A673 (cell line): Measurements from ENCODE around the gene MARK1. TPM values are rescaled to one million over a fixed set of nuclear protein-coding genes. Genes with fewer than 3 reads are reported as not detected.
A peak's percentile ranks its signal among the peaks of the same experiment; 100 is the strongest.
"Not testable (repeated sequence)": the region's sequence is repeated elsewhere in the genome, so short reads cannot be mapped to it uniquely, and the experiment has no call there.

ENCODE experiments used
- BruUV-seq: library from RNA; stranded (reverse); fragments of 400-500 nt; replicated peaks from 2 replicates; lab custom pipeline; 2021; lab: Mats Ljungman, UMichigan
- CTCF ChIA-PET: fragments of 300-600 bp; sonication (Branson Sonifier 250); formaldehyde crosslinking; loops from one replicate; lab custom pipeline; 2022; ENCODE audit warnings: antibody characterized with exemption; lab: Charles Lee
- POLR2A ChIA-PET: fragments of 300-600 bp; sonication (Branson Sonifier 250); formaldehyde crosslinking; loops from one replicate; lab custom pipeline; 2022; ENCODE audit warnings: antibody characterized with exemption; ENCODE audit not compliant: low non-redundant PET; lab: Charles Lee
- DNase-seq: peaks from one replicate; pipeline ENCODE4 v3.0.0-alpha.2; 2015; ENCODE audit warnings: low spot score
- H3K27ac ChIP-seq: fragments of 200-600 bp; sonication (generic); 2 replicates; pipeline ENCODE4 v1.5.1; 2016; ENCODE audit warnings: mixed run types, low read depth, mild to moderate bottlenecking, mixed read lengths, antibody characterized with exemption, low read length; ENCODE audit not compliant: poor library complexity, severe bottlenecking
- H3K27me3 ChIP-seq: fragments of 200-600 bp; sonication (generic); replicated peaks from 2 replicates; pipeline ENCODE4 v1.6.1; 2017; ENCODE audit warnings: mixed run types, low read depth, mild to moderate bottlenecking, mixed read lengths, antibody characterized with exemption, low read length; ENCODE audit not compliant: insufficient read depth, poor library complexity
- H3K36me3 ChIP-seq: fragments of 200-600 bp; sonication (generic); 2 replicates; pipeline ENCODE4 v1.6.1; 2016; ENCODE audit warnings: mixed run types, mild to moderate bottlenecking, mixed read lengths, antibody characterized with exemption, low read length; ENCODE audit not compliant: insufficient read depth, poor library complexity, severe bottlenecking
- H3K4me1 ChIP-seq: fragments of 200-600 bp; sonication (generic); 2 replicates; pipeline ENCODE4 v1.6.1; 2017; ENCODE audit warnings: mixed run types, mild to moderate bottlenecking, mixed read lengths, antibody characterized with exemption, low read length; ENCODE audit not compliant: insufficient read depth, poor library complexity, severe bottlenecking
- H3K4me3 ChIP-seq: fragments of 200-600 bp; sonication (generic); 2 replicates; pipeline ENCODE4 v1.5.1; 2016; ENCODE audit warnings: low read depth, mixed run types, mild to moderate bottlenecking, mixed read lengths, low read length; ENCODE audit not compliant: poor library complexity, severe bottlenecking
- H3K9me3 ChIP-seq: fragments of 200-600 bp; sonication (generic); 2 replicates; pipeline ENCODE4 v1.6.1; 2016; ENCODE audit warnings: mixed run types, low read depth, mild to moderate bottlenecking, mixed read lengths, antibody characterized with exemption, low read length; ENCODE audit not compliant: poor library complexity, severe bottlenecking
- CTCF ChIP-seq: fragments of 300-800, 200-600 bp; sonication (generic); conservative IDR thresholded peaks from 2 replicates; pipeline ENCODE4 v1.5.1; 2017; ENCODE audit warnings: low read depth, mild to moderate bottlenecking, antibody characterized with exemption, low read length, moderate library complexity, mixed read lengths
- EZH2 ChIP-seq: fragments of 200-600 bp; sonication (generic); IDR thresholded peaks from 2 replicates; pipeline ENCODE4 v1.6.1; 2017; ENCODE audit warnings: borderline replicate concordance, low read depth, mild to moderate bottlenecking, mixed read lengths, antibody characterized with exemption, low read length; ENCODE audit not compliant: poor library complexity, severe bottlenecking
- intact Hi-C: fragments of 100-400 bp; cut with micrococcal nuclease; formaldehyde crosslinking; loops from one replicate; pipeline ENCODE4 v1.10.0; 2022; ENCODE audit not compliant: unreplicated experiment
- total RNA-seq: library from RNA; stranded (reverse); gene quantifications from 2 replicates; pipeline ENCODE4 v1.2.3, GENCODE V29; 2021

Gene MARK1
- total RNA-seq, 1 experiment from 2014 or later = 5.1 TPM

- BruUV-seq = no TSS peak
Observed at GRCh38 chr1:220682901-220683576, 155.1 kb downstream of the MARK1 start.

DNA sequence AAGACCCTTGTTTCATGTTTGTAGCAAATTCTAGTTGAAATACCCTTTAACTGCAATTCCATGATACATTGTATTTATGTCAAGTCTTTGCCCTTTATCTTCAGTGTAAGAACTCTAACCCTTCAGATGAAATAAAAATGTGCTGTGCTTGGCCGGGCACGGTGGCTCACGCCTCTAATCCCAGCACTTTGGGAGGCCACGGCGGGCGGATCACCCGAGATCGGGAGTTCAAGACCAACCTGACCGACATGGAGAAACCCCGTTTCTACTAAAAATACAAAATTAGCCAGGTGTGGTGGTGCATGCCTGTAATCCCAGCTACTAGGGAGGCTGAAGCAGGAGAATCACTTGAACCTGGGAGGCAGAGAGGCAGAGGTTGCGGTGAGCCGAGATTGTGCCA is 155.8 kb downstream of the MARK1 start:
- POLR2A ChIA-PET, H3K4me3 ChIP-seq, BruUV-seq, H3K27ac ChIP-seq, H3K9me3 ChIP-seq, DNase-seq, H3K27me3 ChIP-seq, H3K4me1 ChIP-seq, CTCF ChIA-PET, H3K36me3 ChIP-seq, intact Hi-C loops: not testable (repeated sequence)

More at GRCh38 chr1:220682901-220683576, 155.1 kb downstream of the MARK1 start:
- ChIA-PET POLR2A (no interaction called here), CTCF (no interaction called here)
- Histone ChIP-seq H3K27me3 (no peaks in the 10 kb centered on the region), H3K27ac (no peak overlapping the region), H3K9me3 (no peaks in the 10 kb centered on the region), H3K4me1 (no peaks in the 10 kb centered on the region), H3K36me3 (no peaks in the 10 kb centered on the region), H3K4me3 (no peak overlapping the region)
- DNase-seq = no peak
- intact Hi-C loops = no loop called here
- no peak for TF ChIP-seq CTCF
- no peak for TF ChIP-seq EZH2

DNA sequence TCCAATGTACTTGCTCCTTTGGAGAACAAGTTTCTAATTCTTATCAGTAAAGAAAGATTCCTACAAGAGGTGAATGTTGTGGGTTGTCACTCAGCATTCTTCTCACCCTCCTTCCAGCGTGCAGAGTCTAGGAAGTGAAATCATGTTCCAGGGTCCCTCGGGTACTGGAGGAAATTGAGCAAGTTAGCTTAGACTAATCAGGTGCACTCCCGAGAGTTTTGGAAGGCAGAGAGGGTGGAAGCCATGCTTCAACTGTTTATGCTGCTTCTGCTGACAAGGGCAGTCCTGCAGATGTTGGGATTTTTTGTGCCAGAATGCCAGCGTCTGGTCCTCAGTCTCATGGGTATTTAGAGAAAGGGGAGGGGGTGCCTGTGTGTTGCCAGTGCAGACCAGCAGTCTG is 157.0 kb downstream of the MARK1 start:
- Histone ChIP-seq H3K27ac (no peak overlapping the region), H3K9me3 (no peaks in the 10 kb centered on the region), H3K36me3 (no peaks in the 10 kb centered on the region), H3K27me3 (no peaks in the 10 kb centered on the region), H3K4me1 (no peaks in the 10 kb centered on the region), H3K4me3 (no peak overlapping the region)
- DNase-seq = peak; percentile 17
- ChIA-PET CTCF (no interaction called here), POLR2A (no interaction called here)
- no TSS peak for BruUV-seq
- intact Hi-C loops = no loop called here
- TF ChIP-seq EZH2 (no peak), CTCF (no peak)

GRCh38 chr1:220685879-220686278 is 157.9 kb downstream of the MARK1 start:
- no peak for DNase-seq
- no peaks in the 10 kb centered on the region for H3K36me3 ChIP-seq
- intact Hi-C loops = no loop called here
- TF ChIP-seq EZH2 = no peak
- no peak for TF ChIP-seq CTCF
- ChIA-PET CTCF (no interaction called here), POLR2A (no interaction called here)
- H3K27ac ChIP-seq = no peak overlapping the region
- H3K4me3 ChIP-seq = no peak overlapping the region
- no TSS peak for BruUV-seq
- H3K4me1 ChIP-seq = peaks cover 4% of the 10 kb centered on the region
- H3K27me3 ChIP-seq = peaks cover 8% of the 10 kb centered on the region
- H3K9me3 ChIP-seq = no peaks in the 10 kb centered on the region
